ENCODE results near the gene IL13. TPM values are rescaled to one million over a fixed set of nuclear protein-coding genes. Genes with fewer than 3 reads are reported as not detected.

The IL13 gene
- total RNA-seq, 1 experiment from 2014 or later = not detected

- no peak overlapping the region for H3K4me2 ChIP-seq (ENCODE audit: insufficient read depth, insufficient read length, low read length)
- H3K4me3 Mint-ChIP-seq = peak overlapping the region; percentile 4 to 58; a peak in 1 of 5 replicates
- no peaks in the 10 kb centered on the region for H4K20me1 ChIP-seq (ENCODE audit: control insufficient read depth, insufficient read depth, insufficient read length)
- DNase-seq = no peak
- H2BK12ac ChIP-seq (ENCODE audit: insufficient read length, low read depth, low read length) = no peak overlapping the region
- peaks cover 7 to 13% of the 10 kb centered on the region in 2 experiments for H3K4me1 Mint-ChIP-seq
- H3K56ac ChIP-seq (ENCODE audit: insufficient read length, low read depth, low read length) = no peak overlapping the region
- H2BK20ac ChIP-seq (ENCODE audit: low read depth, low read length, poor library complexity, severe bottlenecking) = no peak overlapping the region
- no peak overlapping the region for H2BK15ac ChIP-seq (ENCODE audit: low read depth, low read length)
- no peak for TF ChIP-seq CTCF (conservative IDR thresholded peaks at IDR 0.05)
- H3K4ac ChIP-seq (ENCODE audit: low read depth, low read length) = no peak overlapping the region
- H2BK5ac ChIP-seq (ENCODE audit: insufficient read length, low read length) = no peak overlapping the region
- H3K14ac ChIP-seq (ENCODE audit: insufficient read depth, low read length) = no peak overlapping the region
- H3K27ac ChIP-seq (ENCODE audit: insufficient read length, low read depth, low read length) = no peak overlapping the region
- H2BK120ac ChIP-seq (ENCODE audit: low read depth, low read length, poor library complexity, severe bottlenecking) = no peak overlapping the region
- H3K27me3 Mint-ChIP-seq (ENCODE audit: low read depth) = peaks cover 52% of the 10 kb centered on the region
- H3K27ac Mint-ChIP-seq = no peak overlapping the region
- H4K8ac ChIP-seq (replicated peaks; ENCODE audit: insufficient read length, low read depth, low read length) = no peak overlapping the region
- H4K91ac ChIP-seq (ENCODE audit: insufficient read length, low read depth, low read length) = no peak overlapping the region
- no peak overlapping the region for H4K5ac ChIP-seq (ENCODE audit: insufficient read length, low read depth, low read length)
- no peaks in the 10 kb centered on the region for H3K36me3 Mint-ChIP-seq (ENCODE audit: insufficient read depth in 1 of 3, low read depth in 3 of 3)
- no peak overlapping the region for H2AFZ ChIP-seq (ENCODE audit: low read length)
- H3K27me3 ChIP-seq (ENCODE audit: insufficient read depth, low read length) = peaks cover 6% of the 10 kb centered on the region; the same call in 1 of the 2 replicates
- no peak overlapping the region for H3K18ac ChIP-seq (ENCODE audit: insufficient read length, low read depth, low read length)
- H3T11ph ChIP-seq (ENCODE audit: low read length) = no peak overlapping the region
- H3K9me3 ChIP-seq (ENCODE audit: control insufficient read depth, low read depth, low read length) = no peaks in the 10 kb centered on the region
- H3K23ac ChIP-seq (ENCODE audit: insufficient read length, low read depth, low read length) = no peak overlapping the region
- WGBS (ENCODE audit: extremely low coverage, insufficient read length, low lambda C conversion rate) = no CpG with 5 or more reads among the region's 12 CpGs
- H3K9me3 Mint-ChIP-seq = peaks cover 0 to 12% of the 10 kb centered on the region in 2 experiments; a peak in 3 of 5 replicates
- H3K4me1 ChIP-seq (ENCODE audit: insufficient read depth, low read length) = no peaks in the 10 kb centered on the region
- H3K79me2 ChIP-seq (ENCODE audit: insufficient read depth, low read length) = no peaks in the 10 kb centered on the region
- H3K23me2 ChIP-seq (ENCODE audit: insufficient read length, low read depth, low read length, poor library complexity, severe bottlenecking) = no peaks in the 10 kb centered on the region
- H3K9ac ChIP-seq (ENCODE audit: extremely low read depth, insufficient read length, low read length) = no peak overlapping the region
- no peak overlapping the region for H2AK5ac ChIP-seq (ENCODE audit: insufficient read length, low read length)
- no peaks in the 10 kb centered on the region for H3K79me1 ChIP-seq (ENCODE audit: insufficient read depth, low read depth, low read length, poor library complexity, severe bottlenecking)
Measured at GRCh38 chr5:132656774-132657355, 1.1 kb upstream of the IL13 start.

Data from H9 (cell line).